ENCODE results near the gene PKN1.

Gene PKN1

GRCh38 chr19:14467816-14468215 lies 34.7 kb downstream of the PKN1 start:
- DNase-seq: no peak

DNA sequence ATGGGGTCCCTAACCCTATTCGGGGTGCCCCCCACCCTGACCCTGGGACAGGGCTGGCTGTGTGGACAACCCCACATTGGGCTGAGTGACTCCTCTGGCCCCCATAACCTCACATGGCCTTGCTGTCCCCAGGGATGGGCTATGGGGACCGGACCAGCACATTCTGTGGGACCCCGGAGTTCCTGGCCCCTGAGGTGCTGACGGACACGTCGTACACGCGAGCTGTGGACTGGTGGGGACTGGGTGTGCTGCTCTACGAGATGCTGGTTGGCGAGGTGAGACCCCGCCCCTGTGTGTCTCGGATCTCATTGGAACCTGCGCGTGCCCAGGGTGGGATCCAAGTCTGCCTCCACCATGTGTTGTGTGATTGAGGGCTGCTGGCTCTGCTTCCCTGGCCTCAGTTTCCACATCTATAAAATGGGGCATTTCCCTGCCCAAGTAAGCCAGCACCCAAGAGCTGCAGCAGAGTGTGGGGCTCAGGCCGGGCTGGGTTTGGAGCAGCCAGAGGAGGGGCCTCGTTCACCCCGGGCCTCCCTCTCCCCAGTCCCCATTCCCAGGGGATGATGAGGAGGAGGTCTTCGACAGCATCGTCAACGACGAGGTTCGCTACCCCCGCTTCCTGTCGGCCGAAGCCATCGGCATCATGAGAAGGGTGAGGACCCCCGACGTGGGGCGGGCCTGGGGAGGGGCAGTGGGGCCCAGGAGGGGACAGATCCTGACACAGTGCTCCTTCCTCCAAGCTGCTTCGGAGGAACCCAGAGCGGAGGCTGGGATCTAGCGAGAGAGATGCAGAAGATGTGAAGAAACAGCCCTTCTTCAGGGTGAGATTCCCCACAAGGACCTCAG lies 37.1 kb downstream of the PKN1 start:
- no peak for DNase-seq

- no peak for DNase-seq
Observed at GRCh38 chr19:14471436-14472187, 38.5 kb downstream of the PKN1 start.

DNA sequence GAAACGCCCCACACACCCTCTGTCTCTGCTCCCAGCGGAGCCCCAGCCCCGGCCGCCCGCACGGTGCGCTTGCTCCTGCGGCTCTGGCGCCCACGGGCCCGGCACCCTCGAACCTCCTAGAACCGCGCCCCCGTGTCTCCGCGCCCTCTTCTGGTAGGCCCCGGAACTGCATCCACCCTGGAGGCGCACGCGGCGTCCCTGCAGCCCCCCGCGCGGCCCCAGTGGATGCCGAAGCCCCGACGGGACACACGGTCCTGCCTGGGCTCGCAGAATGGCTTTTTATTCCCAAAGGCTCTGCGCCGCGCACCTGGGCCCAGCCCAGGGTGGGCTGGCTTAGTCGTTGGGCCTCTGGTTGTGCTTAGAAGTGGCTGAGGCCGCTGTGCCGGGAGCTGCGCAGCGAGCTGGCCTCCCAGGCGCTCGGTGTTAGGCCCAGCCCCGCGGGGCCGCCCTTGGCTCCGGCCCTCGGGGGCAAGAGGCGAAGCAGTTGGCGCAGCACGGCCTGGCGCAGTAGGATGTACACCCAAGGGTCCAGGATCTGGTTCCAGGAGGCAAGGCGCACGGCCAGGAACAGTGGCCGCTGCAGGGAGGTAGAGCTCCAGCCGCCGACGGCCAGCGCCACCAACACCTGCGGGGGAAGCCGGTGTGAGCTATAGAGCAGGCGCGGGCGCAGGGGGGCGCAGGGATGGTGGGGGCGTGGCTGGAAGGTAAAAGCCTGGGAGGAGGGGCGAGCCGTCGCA lies 39.3 kb downstream of the PKN1 start:
- peak; percentile 41 for DNase-seq

GRCh38 chr19:14473073-14473977 lies 40.2 kb downstream of the PKN1 start:
- DNase-seq: no peak

GRCh38 chr19:14473978-14474578 lies 41.0 kb downstream of the PKN1 start:
- no peak for DNase-seq

GRCh38 chr19:14474827-14475226 lies 41.7 kb downstream of the PKN1 start:
- no peak for DNase-seq

- peak; percentile 32 for DNase-seq
Observed at GRCh38 chr19:14475251-14476073, 42.4 kb downstream of the PKN1 start, which contains the start of gene PTGER1. Gene PTGER1, minus strand, starts transcription at chr19:14475354. Its CDS starts 1,034 bp downstream, at chr19:14474320.

DNA sequence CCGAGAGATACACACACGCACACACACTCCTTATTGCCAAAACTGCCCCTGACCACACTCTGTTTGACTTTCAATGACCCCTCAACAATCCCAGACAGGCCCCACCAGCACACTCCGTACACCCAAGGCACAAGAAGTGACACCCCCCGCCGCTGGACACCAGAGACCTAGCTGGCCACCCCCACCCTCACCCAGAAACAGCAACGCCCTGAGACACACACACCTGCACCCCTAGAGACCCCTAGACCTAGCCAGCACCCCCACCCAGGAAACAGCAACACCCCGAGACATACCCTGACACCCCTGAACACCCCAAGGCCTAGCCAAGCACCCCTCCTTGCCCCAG lies 43.2 kb downstream of the PKN1 start:
- DNase-seq: no peak

DNA sequence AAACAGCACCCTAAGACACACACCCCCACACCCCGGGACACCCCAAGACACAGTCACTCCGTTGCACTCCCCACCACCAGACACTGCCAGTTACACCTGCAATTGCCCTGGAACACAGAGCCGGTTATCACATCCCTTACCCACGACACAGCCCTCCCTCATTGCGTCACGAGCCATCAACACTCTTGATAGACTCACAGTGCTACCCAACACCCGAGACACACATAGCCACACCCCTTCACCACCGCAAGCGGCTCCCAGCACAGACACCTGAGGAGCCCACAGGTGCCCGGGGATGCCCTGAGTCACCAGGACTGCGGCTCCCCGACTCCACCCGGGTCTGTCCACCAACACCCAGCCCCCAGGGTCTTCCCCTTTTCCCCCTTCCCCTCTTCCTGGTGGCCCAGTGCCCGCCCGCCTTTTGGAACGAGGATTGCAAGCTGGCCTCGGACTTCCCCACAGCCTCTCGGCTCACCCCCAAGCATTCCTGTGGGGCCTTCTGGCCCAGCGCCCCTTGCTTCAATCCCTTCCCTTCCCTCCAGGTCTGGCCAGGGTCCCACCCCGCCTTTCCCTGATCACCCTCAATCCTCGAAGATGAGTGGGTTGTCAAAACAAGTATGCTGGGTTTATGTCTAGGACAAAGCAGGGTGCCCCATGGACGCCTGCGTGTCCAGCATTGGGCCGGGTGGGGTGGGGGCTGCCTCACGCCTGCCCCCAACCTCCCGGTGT lies 43.7 kb downstream of the PKN1 start:
- peak; percentile 84 for DNase-seq

- DNase-seq: peak; percentile 76
Observed at GRCh38 chr19:14477418-14478112, 44.5 kb downstream of the PKN1 start.

- no peak for DNase-seq
Observed at GRCh38 chr19:14478113-14478545, 45.0 kb downstream of the PKN1 start.

DNA sequence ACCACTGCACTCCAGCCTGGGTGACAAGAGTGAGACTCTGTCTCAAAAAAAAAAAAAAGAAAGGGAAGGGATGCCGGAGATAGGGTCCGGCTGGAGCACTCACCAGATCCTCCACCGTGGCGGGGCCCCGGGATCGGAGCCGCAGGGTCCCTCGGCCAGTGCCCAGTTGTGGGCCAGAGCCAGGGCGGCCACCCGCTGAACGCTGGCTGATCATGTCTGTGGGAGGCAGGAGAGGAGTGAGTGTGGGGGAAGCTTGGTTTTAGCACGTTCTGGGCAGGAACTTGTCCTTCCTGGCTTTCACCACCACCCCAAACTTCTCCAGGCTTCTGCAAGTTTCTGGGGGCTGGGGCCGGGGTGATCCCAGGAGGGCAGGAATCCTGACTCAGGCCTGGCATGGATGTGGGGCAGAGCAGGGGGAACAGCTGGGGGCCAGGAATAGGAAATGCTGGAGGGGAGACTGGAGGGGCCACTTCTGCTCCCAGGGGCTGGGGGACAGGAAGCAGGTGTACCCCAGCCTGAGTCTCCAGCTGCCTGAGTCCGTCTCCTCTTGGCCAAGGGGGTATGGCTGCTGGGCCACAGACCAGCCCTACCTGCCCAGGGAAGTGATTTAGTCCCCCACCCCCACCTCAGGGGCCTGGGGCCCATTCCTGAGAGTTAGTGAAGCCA lies 46.3 kb downstream of the PKN1 start:
- no peak for DNase-seq

GRCh38 chr19:14479975-14480699 lies 47.0 kb downstream of the PKN1 start:
- no peak for DNase-seq

DNA sequence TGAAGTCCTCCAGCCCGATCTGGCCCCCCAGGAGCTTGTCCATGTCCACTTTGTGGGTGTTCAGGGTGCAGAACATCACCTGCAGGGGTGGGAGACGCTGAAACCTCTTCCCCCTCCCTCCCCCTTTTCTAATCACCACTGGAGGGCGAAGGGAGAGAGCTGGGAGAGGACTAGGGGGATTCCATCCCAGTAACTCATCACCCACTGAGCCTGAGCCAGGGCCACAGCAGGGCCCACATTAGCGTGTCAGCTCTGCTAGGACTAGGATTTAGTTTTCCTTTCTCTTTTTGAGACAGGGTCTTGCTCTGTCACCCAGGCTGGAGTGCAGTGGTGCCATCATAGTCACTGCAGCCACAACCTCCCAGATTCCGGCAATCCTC lies 47.6 kb downstream of the PKN1 start:
- peak; percentile 63 for DNase-seq

DNA sequence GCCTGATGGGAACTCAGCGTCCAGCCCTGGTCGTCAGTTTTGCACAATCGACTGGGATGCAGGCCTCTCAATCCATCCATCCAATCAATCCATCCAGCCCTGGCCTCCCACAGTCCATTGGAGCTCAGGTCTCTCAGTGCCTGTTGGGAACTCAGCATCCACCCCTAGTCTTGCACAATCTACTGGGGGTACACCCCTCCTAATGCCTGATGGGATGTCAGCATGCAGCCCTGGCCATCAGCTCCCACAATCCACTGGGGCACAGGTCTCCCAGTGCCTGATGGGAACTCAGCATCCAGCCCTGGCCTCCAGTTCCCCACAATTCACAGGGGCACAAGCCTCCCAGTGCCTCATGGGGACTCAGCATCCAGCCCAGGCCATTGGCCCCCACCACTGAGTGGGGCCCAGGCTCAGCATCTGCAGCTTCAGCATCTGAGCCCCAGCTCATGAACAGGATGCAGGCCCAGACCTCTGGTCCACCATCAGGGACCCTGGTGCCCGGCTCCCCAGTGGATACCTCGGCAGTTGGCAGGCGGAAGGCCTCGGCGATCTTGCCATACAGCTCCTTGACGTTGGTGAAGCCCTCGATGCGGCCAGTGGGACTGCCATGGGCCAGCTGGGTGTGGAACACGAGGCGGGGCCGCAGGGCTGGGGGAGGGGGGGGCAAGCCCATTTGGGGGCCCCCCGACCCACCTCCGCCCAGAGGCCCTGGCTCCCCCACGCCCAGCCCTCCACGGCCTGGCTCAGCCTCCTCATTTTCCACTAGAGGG lies 49.3 kb downstream of the PKN1 start:
- no peak for DNase-seq

GRCh38 chr19:14487370-14488125 lies 54.4 kb downstream of the PKN1 start:
- DNase-seq: no peak

All from fibroblast of upper back skin (primary cell).